Daoy (cell line): ENCODE measurements around the gene MAEA. TPM values are rescaled to one million over a fixed set of nuclear protein-coding genes. Genes with fewer than 3 reads are reported as not detected.
"Not testable (repeated sequence)": the region's sequence is repeated elsewhere in the genome, so short reads cannot be mapped to it uniquely, and the experiment has no call there.

ENCODE experiments used
- DNase-seq: peaks from one replicate; pipeline ENCODE4 v3.0.0-alpha.2; 2015; ENCODE audit warnings: low read depth
- total RNA-seq: library from RNA; depleted of rRNA; stranded (reverse); fragments of >200 nt; shearing (Covaris generic); gene quantifications from 2 replicates; pipeline ENCODE4 v1.2.3, GENCODE V29; 2014

MAEA gene
- total RNA-seq, 1 experiment from 2014 or later = 68.7 TPM

DNA sequence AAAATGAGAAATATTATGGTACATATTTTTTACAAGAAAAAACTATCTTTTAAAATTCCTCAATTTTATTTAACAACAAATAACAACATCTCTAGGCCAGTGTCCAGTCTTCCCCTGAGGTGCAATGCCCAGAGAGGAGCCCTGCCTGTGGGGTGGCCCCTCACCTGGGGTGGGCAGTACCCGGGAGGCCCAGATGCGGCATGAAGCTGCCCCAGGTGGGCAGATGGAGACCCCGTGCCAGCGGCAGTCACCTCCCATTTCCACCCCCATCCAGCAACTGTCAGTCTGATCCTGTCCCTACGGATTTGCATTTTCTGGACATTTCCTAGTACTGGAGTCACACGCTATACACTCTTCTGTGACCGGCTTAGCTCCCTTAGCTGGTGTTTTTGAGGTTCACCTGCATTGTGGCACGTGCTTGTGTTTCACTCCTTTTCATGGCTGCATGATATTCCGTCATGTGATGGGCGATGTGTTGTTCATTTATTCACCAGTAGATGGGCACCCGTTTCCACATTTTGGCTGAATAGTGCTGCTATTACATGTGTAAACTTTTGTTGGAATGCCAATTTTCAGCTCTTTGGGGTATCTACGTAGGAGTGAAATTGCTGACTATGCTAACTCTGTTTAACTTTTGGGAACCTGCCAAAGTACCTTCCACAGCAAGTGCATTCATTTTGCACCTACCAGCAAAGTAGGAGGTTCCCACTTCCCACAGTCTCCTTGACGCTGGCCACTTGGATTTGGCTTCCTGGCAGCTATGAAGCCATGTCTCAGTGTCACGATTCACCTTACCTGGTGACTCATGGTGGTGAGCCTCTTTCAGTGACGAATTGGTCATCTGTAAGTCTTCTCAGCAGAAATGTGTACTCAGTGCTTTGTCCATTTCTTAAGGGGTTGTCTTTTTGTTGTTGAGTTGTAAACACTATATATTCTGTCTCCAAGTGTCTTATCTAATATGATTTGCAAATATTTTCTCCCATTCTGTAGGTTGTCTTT is 11.7 kb upstream of the MAEA start:
- DNase-seq = peak; percentile 28

DNA sequence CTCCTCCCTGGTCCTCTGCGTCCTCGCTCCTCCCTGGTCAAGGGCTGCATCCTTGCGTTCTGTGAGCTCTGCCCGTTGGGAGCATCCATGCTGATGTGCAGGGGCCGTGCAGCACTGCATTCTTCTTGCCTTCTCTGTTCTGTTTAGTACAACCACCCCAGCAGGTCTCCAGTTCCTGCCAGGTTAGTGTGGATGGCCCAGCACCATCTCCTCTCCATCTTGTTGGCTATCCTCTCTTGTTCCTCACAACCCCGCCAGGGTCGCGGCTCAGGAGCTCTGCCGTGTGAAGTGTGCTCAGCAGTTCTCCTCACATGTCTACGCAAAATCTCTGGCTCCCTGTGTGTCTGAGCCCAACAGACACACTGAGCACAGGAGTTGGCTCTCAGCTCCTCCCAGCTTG is 10.4 kb upstream of the MAEA start:
- no peak for DNase-seq

DNA sequence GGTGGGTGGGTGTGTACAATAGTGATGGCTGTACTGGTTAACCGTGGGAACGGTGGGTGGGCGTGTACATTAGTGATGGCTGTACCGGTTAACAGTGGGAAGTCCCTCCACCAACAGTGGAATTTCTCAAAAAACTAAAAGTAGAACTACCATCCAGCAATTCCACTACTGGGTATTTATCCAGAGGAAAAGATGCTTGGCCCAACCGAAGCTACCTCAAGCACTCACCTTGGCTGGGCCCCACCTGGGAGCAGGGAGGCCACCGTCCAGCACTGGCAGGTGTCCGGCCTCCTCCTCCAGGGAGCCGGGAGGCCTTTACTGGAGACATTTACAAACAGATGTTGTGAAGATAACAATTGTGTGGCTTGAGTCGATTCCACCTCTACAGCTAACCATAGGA is 6.0 kb upstream of the MAEA start:
- DNase-seq = no peak

DNA sequence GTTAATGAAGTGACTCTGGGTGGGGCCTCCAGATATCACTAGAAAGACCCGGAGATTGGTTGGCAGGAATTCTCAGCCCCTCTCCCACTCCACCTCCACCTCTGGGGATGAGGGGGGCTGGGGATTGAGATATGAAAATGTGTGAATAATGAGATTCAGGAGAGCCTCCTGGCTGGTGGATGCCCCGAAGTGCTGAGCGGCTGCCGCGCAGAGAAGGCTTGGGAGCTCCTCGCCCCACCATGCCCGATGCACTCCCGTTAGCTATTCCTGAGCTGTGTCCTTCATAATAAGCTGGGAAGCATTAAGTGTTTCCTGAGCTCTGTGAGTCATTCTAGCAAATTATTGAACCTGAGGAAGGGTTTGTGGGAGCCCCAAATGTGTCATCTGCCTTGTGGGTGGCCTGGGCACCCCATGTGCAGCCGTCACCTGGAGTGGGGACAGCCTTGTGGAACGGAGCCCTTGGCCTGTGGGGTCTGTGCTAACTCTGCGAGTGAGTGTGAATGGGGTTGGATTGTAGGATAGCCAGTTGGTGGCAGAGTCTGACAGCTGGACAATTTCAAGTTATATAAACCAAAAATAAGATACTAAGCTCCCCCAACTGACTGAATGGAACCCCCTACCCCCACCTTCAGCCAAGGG is 4.4 kb upstream of the MAEA start:
- no peak for DNase-seq

DNA sequence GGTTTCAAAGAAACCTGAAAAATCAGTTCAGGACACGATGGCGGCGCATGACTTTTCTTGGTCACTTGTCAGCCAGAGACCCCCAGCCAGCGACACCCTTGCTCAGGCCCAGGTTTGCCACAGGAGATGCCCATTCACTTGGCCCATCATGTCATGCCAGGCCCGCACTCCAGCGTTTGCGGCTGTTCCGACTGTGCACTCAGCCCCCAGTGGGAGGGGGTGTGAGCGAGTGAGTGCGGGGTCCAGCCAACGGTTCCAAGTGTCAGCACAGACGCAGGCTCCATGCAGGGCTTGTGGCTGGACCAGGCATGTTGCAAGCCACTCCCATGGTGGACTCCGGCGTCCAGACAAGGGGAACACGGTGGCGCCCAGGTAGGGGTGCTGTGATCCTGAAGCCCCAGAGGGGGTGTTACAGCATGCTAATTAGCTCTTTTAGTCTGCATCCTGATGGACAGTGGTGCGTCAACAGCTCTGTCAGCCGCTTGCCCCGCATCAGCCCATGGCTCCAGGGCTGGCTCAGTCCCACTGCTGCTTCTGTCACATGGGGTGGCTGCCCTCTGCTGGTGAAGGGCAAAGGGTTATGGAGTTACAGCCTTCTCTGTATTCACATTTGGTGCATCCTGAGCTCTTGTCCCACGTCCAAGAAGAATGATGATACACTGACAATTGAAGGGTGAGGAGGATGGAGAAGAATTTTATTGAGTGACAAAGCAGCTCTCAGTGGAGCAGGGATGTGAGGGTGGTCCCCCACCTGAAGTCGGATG is 3.7 kb upstream of the MAEA start:
- DNase-seq = peak; percentile 20

DNA sequence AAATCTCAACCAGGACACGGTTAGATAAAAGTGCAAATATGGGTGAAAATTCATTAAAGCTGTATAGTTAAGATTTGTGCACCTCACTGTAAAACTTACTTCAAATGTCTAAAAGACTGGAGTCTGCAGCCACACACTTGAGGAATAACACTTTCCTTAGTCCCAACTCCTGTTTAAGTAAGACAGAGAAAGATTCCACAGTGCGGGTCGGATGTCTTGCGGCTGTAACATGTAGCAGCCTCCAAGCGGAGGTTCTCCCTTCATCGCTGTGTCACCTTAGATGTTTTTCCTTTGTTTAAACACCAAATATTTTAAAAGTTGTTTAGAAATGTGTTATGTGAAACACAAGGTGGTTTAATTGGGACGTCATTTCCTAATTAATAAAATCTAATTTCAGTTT is 905 bp upstream of the MAEA start:
- DNase-seq = no peak

- no peak for DNase-seq
Observed at GRCh38 chr4:1290165-1290977, 680 bp downstream of the MAEA start.

DNA sequence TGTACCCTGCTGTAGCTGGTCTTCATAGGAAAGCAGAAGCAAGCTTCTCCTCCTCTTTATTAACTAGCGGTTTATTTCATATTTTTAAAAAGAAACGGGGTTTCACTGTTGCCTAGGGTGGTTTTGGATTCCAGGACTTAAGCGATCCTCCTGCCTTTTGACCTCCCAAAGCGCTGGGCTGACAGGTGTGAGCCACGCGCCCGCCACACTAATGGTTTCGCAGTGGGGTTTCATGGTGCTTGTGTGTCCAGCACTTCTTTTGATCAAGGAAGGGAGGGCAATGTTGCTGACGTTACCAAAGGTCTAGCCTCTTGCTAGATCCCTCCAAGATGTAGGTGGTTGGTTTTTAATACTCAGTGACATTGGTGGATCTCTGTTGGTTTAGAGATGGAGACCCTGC is 1.4 kb downstream of the MAEA start:
- DNase-seq = no peak

DNA sequence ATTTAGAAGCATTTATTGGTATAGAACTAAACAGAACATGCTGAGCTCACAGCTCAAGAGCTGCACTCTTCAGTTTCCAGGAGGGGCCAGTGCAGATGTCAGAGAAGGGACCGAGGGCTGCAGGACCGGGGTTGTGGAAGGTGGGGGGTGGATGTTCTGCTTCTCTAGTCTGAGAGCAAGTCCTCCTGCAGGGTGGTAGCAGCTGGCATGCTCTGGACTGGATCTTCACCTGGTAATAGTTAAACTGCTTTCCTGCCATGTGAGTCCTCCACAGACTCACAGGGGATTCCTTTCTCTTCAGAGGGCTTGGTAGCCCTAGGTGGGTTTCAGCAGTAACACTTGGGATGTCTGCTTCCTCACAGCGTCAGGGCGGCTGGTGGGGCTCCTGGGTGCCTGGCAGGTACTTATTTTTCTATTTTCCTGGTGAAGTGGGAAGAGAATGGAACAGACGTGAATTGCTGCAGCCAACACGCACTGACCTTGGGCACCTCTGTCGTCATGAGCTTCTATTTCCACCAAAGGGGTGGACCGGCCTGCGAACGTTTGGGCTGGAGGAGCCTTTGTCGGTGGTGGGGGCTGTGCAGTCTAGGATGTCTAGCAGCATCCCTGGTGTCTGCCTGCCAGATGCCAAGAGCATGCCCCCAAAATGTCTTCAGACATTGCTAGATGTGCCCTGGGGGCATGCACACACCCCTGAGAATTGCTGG is 2.5 kb downstream of the MAEA start:
- no peak for DNase-seq

GRCh38 chr4:1292703-1293011 is 3.0 kb downstream of the MAEA start:
- not testable (repeated sequence) for DNase-seq

DNA sequence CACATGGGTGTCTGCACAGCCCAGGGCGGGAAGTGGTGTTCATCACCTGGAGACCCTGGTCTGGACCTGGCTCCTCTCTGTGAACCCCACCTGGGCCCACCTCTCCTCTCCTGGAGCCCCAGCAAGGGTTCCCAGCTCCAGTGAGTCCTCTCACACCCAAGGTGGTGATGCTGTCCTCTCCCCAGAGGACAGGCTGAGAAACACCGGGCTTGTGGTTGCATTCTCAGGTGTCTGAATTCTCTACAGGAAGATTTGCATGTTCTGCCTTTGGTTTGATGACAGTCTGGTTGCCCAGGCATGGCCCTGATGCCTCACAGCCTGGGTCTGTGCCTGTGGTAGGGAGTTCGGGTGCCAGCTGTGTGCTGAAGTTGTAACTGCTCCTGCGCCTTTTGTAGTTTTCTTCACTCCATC is 3.8 kb downstream of the MAEA start:
- no peak for DNase-seq

DNA sequence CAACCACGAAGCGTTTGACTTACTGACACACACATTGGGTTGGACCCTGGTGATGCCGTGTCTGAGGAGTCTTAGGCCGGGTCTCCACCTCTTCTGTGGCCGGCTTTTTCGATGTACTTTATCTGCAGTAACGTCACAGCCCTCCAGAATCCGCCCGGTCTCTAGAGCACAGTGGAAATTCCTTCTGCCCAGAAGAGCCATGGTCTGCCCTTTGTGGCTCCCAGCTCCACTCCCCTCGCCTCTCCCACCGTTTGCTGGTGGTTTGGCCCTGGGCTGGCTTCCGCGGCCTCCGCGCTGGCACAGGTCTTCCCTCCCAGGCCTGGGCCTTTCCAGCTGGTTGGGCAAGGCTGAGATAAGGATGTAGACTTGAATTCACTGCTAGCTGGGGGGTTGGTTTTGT is 4.3 kb downstream of the MAEA start:
- no peak for DNase-seq

GRCh38 chr4:1294424-1294823 is 4.7 kb downstream of the MAEA start:
- DNase-seq = no peak

DNA sequence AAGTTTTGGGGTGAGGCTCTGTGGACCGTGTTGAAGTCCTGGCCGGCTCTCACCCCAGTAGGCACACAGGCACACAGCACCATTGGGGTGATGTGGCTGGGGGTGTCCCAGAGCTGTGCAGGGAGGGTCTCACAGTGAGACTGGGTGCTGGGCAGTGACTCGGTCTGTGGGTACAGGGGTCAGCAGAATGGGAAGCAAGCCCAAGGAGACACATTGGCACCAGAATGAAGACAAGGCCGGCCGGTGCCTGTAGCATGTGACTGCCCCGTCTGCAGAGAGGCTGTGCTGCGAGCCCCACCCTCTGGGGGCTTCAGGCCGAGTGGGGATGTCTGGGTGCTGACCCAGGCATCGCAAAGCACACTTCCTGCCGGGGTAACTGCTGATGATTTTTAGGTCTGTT is 5.2 kb downstream of the MAEA start:
- DNase-seq = no peak

DNA sequence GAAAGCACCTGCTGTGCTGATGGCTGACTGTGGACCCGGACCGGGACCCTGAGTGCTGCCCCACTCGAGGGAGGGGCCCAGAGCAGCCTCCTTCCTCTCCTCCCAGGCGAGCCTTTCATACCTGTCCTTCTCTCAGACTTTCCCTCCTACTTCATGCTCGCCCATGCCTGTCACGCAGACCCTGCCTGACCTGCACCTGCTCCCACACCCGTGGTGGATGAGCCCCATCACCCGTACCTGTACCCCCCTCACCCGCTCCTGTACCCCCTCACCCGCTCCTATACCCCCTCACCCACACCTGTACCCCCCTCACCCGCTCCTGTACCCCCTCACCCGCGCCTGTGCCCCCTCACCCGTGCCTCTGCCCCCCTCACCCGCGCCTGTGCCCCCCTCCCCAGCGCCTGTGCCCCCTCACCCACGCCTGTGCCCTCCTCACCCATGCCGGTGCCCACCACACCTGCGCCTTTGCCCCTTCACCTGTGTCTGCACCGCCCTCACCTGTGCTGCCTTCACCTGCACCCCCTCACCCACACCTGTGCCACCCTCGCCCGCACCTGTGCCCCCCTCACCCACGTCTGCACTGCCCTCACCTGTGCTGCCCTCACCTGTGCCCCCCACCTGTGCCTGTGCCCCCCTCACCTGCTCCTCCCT is 5.8 kb downstream of the MAEA start:
- DNase-seq = no peak

DNA sequence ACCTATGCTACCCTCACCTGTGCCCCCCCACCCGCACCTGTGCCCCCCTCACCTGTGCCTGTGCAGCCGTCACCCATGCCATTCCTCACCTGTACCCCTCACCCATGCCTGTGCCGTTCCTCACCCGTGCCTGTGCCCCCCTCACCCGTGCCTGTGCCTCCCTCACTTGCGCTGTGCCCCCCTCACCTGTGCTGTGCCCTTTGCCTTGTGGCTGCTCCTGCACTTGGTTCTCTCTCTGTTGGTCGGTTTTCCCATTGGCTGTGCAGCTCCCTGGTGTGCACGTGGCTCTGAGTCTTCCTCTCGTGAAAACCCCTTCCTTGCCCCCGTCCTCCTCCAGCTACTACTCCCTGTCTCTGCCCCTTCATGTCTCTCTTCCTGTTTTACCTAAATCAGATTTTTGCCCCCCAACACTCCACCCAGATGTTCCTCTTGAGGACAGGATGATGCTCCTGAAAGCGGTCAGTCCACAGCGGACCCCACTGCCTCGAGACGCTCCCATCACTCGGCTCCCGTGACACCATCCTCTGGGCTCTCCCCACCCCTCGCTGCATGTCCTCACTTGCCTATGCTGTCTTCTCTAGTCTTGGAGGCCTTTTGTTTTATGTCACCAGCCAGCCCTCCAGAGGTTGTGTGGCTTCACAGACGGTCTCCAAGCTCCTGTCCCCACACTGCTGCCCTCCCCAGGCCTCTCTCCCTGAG is 6.8 kb downstream of the MAEA start:
- DNase-seq = no peak

- DNase-seq = no peak
Observed at GRCh38 chr4:1297023-1297395, 7.3 kb downstream of the MAEA start.

DNA sequence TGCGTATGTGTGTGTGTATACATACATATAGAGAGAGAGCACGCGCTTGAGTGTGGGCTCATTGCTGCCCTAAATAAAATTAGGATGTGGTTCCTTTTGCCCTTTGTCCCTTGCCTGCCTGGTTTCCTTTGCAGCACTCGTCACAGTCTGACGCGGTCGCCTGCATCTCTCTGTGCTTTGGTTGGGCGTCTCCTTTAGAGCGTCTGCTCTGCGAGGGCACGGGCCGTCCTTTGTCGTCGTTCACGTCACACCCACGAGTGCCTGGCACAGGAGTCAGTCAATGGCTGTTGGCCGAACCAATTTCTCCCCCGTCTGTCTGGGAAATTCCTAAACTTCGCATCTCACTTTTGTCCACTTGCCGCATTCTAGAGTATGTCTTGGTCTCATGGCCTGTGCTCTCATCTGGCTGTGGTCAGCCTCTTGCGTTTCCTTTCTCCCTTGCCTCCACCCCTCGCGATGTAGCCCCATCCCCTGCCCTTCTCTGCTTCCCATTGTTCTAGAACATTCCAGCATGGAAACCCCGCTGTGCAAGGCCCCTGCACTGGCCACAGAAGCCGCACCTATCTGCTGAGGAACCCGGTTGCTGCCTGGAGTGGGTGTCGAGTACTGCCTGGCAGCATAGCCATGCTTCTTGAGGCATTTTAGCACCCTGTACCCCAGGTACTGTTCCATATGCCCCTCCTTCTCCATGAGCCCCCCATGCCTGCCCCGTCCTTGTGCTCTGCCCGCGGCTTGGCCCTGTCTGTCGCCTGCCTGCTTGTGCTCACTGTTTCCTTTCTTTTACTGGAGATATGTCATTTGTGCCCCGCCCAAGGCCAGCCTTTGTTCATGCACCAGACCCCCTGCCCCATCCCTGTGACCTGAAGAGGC is 8.0 kb downstream of the MAEA start:
- DNase-seq = no peak

DNA sequence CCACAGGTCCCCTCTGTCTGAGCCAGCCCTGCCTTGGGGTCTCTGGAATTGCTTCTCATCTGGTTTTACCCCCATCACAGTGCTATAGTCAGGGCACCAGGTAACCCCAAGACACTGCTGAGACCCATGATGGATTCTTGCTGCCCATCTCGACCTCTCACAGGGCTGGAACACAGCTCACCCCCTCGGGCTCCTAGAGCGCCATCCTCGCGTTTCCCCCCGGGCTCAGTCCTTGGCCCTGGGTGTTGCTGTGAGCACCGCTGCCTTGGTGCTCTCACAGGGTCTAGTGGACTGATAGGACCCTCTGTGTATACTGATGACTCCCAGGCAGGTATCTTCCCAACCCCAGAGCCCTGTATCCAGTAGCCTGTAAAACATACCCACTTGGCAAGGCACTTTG is 8.8 kb downstream of the MAEA start:
- no peak for DNase-seq
